Stimulated activated CD4-positive, alpha-beta T cell treated with anti-CD3 and anti-CD28 coated beads, Interleukin-4, amount 100 ng/mL, for 1 hour (primary cell): Measurements from ENCODE around the gene SLC9A3.

Source experiments
- DNase-seq: peaks from one replicate; pipeline ENCODE4 v3.0.0-alpha.2; 2020

The SLC9A3 gene

DNA sequence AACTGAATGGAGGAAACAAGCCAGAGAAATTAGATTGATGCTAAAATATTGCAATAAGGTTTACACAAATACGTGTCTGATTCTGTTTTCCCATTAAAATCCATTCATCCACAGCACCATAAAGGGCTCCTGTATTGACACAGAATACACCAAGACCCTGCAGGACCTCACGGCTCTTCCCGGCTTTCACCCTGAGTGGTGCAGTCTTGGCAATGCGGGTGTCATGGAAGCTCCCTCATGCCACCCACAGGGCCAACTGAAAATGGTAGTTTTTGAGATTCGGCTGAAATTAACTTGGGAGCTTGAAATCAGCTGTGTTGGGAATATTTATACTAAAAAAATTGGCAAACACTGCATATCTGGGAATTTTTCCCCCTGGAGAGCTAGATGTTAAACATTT is 98.5 kb downstream of the SLC9A3 start:
- no peak for DNase-seq

DNA sequence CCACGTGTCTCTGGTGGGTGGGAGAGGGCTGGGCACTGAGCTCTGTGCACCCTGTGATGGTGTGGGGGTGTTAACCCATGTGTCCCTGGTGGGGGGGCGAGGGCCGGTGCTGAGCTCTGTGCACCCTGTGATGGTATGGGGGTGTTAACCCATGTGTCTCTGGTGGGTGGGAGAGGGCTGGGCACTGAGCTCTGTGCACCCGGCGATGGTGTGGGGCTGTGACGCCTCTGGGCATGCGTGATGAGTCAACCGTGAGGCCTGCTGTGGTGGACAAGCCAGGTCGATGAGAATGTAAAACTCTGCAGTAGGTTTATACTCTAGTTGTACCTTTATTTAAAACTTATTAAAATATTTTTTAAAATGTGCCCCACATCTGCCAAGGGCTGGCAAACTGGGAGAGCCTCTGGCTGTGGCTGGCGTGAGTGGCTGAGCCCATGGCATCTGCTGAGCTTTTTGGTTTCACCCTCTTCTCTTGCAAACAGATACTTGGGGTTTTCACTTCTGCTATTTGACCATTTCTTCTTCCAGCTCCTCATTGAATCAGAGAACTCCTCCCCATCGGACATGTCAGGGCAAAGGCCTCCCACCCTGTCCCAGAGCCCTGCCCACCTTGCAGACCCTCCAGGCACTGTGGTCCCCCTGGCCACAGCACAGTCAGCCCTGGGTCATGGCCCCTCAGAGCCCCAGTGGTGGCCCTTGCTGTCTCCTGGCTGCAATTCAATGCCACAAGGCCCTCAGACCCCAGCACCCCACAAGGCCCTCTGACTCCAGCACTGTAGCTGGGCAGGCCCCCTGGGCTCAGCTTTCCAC is 99.7 kb downstream of the SLC9A3 start:
- DNase-seq: no peak

DNA sequence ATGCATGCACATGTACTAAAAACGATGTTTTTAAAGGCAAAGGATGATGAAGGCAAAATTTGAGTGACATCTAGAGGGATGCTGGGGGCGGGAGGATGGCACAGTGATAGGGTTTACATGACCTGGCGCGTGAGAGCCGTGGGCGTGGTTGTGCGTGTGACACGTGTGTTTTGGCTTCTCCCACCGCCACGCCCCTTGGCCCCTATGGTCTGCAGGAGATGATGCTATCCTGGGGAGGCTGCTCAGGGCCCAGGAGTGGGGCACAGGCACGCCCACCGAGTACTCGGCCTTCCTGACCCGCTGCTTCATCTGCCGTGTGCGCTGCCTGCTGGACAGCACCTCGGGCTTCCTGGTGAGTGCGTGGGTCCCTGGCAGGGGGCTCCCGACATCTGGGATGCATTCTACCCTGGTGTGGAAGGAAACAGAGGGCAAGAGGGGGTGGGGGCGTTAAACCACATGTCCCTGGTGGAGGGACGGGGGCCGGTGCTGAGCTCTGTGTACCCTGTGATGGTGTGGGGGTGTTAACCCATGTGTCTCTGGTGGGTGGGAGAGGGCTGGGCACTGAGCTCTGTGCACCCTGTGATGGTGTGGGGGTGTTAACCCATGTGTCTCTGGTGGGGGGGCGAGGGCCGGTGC is 100.5 kb downstream of the SLC9A3 start:
- DNase-seq: no peak

DNA sequence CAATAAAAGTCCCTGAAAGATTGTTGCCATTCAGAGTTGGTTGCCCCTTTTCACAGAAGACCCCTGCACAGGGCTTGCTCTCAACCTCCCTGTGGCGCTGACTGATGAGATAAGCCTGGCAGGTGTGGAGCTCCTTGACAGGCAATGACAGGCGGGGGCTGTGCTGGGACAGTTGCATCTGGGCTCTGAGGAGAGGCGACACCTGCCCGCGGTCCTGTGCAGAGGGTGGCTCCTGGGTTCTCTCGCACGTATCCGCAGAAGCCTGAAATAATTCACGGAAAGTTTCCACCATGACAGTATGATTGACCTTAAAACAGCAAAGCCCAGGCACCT is 101.0 kb downstream of the SLC9A3 start:
- DNase-seq: no peak

DNA sequence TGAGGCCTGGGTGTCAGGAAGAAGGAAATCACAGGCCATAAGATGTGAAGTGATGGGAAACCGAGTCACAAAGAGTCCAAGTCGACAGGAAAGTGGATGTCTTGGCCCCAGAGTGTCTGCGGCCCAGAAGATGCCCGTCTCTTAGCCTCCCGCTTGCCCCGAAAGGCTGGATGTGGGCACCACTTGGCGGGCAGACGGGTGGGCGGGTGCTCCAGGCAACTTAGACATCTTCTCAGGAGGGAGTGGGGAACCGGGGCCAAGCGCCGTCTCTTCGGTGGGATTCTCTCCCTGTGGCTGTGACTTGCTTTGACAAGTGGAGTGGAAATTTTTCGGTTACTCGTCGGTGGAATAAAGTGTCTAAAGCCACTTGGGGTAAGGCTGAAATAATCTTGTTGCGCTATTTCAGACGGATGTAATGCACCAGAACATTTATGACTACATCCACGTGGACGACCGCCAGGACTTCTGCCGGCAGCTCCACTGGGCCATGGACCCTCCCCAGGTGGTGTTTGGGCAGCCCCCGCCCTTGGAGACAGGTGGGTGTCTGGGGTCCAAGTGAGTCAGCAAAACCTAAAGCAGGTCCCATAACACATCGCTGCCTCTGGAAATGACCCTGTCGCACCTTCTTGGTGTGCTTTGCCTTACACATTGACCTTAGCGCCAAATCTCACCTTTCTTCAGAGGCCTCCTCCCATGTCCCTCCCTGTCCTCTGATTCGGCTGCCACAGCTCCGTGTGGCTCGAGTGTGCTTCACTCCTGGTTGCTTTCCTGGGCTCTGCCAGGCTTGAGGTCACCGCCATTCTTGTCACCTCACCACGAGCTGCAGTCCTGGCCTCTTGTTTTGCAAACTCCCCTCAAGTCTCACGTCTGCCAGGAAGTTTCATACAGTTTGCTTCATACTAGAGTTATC is 101.7 kb downstream of the SLC9A3 start:
- DNase-seq: no peak

DNA sequence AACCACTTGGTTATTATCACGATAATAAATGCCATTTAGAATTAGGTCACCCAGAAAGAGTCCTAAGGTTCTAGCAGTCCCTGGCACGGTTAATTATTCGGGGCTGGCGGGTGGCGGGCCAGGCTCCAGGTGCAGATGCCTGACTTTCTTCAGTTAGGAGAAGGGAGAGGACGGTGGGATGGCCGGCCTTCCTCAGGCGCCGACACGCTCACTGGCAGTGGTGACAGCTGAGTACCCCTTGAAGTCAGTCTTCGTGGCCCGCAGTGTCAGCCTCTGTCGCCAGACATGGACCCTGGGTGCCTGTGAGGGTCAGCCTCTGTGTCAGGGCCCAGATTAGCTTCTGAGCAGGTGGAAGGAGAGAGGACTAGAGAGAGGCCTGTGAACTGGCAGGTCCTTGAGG is 102.3 kb downstream of the SLC9A3 start:
- no peak for DNase-seq

DNA sequence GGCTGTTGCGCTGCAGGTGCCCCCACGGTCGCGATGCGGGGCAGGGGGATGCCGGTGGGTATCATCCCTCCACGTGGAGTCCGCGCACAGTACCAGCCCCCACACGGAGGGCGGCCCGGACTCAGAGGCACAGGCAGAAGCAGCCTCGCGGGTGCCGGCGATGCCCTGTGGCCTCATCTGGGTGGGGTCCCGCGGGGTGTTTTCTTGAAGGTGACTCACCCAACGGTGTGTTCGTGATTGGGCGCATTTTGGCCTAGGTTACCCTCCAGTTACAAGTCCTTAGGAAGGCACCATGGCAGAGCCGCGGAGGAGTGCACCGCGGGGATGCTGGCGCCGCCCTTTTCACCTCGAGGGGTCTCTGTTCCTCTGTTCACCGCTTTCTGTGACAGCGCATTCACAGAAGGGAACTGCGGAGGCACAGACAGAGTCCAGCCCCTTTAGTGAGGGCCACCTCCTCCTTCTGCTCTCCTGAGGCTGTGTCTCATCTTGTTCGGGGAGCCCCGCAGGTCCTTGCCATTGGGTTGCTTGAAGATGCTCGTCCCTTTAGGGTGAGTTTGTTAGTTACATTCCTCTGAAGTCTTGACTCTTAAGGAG is 102.9 kb downstream of the SLC9A3 start:
- DNase-seq: no peak

DNA sequence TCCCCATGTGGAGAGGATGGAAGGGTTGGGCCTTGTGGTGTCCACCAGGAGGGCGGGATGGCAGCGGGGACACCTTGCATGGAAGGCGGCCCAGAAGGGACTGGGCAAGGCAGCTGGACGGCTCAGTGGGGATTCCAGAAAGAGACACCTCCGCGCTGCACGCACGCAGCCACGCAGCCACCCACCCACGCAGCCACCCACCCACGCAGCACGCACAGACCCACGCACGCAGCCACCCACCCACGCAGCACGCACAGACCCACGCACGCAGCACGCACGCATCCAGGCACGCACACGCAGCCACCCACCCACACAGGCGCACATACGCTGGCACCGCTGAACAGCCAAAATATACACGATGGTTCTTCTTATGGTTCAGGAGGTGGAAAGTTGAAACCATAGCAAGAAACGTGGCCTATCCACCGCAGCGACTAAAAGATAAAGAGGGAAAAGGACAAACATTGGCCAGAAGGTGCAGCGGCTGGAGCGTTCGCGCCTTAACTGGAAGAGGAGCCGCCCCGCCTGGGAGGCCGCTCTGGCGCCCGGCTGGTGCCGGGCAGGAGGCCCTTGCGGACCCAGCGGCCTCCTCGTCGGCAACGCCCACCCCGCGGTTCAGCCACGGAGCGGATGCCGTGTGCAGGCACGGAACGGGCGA is 103.5 kb downstream of the SLC9A3 start:
- no peak for DNase-seq
